A549 (cell line): Measurements from ENCODE around the gene CYB5RL.

Source experiments
- HOXA7 ChIP-seq: fragments of 250-450 bp; sonication (Bioruptor Pico); IDR thresholded peaks from 2 replicates; pipeline ENCODE4 v1.5.0; 2020; ENCODE audit warnings: mild to moderate bottlenecking, moderate library complexity
- HOXB5 ChIP-seq: fragments of 250-450 bp; sonication (Bioruptor Pico); IDR thresholded peaks from 2 replicates; pipeline ENCODE4 v1.5.0; 2020; ENCODE audit warnings: mild to moderate bottlenecking, moderate library complexity
- JUN ChIP-seq, 2 experiments: fragments of >200 bp; sonication (Bioruptor Twin); formaldehyde crosslinking; IDR thresholded peaks; 2 replicates in 1 of 2; 3 replicates in 1 of 2; pipeline ENCODE4 v1.6.1; 2016 to 2017
- MAFK ChIP-seq: fragments of 450-650 bp; IDR thresholded peaks from 2 replicates; pipeline ENCODE4 v1.6.1; 2014; ENCODE audit not compliant: partially characterized antibody
- RAD21 ChIP-seq, 2 experiments: fragments of >200 bp in 1 of 2; sonication (Bioruptor Twin) in 1 of 2; formaldehyde crosslinking in 1 of 2; IDR thresholded peaks in 1 of 2; conservative IDR thresholded peaks in 1 of 2; 2 replicates in 1 of 2; 3 replicates in 1 of 2; pipeline ENCODE4 v1.6.1; 2012 to 2018; ENCODE audit warnings: inconsistent platforms in 1 of 2
- RFX5 ChIP-seq: fragments of 450-650 bp; IDR thresholded peaks from 2 replicates; pipeline ENCODE4 v1.7.1; 2014; ENCODE audit warnings: antibody characterized with exemption, mild to moderate bottlenecking, moderate library complexity
- TF ChIP-seq, protein P1 (sequence below): fragments of >200 bp; sonication (Bioruptor Twin); formaldehyde crosslinking; IDR thresholded peaks from 3 replicates; pipeline ENCODE4 v1.5.1; 2016

DNA sequence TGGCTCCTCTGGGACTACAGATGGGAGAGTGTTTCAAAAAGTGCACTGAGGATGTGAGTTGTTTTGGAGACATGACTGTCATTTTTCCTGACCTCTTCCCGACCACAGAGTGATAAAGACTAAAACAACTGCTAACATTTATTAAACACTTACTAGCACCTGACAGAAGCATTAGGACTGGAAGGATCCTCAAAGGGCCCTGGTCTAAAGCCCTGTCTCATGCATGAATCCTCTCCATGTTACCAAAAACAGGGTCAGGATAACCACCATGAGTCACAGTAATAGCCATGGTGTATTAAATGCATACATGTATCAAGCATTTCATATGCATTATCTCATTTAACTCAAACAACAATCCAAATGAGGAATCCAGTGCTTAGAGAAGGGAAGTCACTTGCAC, 11.5 kb downstream of the CYB5RL start:
- TF ChIP-seq, protein P1, sequence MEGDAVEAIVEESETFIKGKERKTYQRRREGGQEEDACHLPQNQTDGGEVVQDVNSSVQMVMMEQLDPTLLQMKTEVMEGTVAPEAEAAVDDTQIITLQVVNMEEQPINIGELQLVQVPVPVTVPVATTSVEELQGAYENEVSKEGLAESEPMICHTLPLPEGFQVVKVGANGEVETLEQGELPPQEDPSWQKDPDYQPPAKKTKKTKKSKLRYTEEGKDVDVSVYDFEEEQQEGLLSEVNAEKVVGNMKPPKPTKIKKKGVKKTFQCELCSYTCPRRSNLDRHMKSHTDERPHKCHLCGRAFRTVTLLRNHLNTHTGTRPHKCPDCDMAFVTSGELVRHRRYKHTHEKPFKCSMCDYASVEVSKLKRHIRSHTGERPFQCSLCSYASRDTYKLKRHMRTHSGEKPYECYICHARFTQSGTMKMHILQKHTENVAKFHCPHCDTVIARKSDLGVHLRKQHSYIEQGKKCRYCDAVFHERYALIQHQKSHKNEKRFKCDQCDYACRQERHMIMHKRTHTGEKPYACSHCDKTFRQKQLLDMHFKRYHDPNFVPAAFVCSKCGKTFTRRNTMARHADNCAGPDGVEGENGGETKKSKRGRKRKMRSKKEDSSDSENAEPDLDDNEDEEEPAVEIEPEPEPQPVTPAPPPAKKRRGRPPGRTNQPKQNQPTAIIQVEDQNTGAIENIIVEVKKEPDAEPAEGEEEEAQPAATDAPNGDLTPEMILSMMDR: no peak
- TF ChIP-seq MAFK (no peak), RFX5 (no peak), JUN (IDR thresholded peaks at IDR 0.05) (no peak), RAD21 (conservative IDR thresholded peaks at IDR 0.05 in 1 of 2, IDR thresholded peaks at IDR 0.05 in 1 of 2) (no peak), HOXA7 (CRISPR knock-in tag) (no peak), HOXB5 (CRISPR knock-in tag) (no peak)
